NCI-H82 (cell line): ENCODE measurements around the gene KIF26B.
"Not testable (repeated sequence)": the region's sequence is repeated elsewhere in the genome, so short reads cannot be mapped to it uniquely, and the experiment has no call there.

Experiments
- DNase-seq: peaks from one replicate; lab custom pipeline; 2025; lab: John Stamatoyannopoulos, UW

The KIF26B gene

DNA sequence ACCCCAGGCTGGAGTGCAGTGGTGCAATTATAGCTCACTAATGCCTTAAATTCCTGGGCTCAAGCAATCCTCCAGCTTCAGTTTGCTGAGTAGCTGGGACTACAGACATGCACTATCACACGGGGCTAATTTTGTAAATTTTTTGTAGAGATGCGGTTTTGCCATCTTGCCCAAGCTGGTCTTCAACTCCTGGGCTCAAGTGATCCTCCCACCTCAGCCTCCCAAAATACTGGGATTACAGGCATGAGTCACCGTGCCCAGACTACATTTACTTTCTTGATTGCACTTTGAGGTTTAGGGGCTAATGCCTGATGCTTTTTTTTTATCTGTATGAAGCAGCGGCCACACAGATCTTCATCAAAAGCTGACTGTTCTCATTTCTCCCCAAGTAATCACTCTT, 124.6 kb downstream of the KIF26B start:
- no peak for DNase-seq

DNA sequence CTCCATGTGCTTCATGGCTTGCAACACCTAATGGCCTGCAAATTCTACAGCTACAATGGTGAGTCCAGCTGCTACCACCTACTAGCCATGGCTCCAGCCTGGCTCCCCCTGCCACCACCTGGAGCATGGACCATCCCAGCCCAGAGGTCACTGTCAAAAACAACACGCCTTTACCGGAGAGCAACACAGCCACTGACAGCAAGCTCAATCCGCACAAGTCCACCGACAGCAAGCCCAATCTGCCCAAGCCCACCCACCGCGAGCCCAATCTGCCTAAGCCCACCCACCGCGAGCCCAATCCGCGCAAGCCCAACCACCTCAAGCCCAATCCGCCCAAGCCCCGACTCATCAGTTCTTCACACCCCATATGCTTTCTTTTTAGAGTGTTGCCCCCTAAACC, 128.2 kb downstream of the KIF26B start:
- DNase-seq: no peak

DNA sequence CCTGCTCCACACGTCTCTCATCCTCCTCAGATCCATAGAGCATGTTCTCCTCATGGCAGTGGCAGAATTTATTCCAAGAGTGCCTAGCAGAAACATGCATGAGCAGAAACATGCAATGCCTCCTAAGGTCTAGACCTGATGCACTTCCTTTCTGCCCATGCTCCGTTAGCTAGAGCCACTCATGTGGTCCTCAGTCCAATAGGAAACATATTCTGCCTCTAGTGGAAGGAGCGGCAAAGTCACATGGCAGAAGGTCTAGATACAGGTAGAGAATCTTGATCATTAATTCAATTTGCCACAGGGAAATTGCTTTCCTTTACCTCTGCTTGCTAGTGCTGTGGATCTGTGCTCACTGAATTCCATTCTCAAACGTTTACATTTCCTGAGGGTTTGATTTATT, 130.4 kb downstream of the KIF26B start:
- peak; percentile 46 for DNase-seq

DNA sequence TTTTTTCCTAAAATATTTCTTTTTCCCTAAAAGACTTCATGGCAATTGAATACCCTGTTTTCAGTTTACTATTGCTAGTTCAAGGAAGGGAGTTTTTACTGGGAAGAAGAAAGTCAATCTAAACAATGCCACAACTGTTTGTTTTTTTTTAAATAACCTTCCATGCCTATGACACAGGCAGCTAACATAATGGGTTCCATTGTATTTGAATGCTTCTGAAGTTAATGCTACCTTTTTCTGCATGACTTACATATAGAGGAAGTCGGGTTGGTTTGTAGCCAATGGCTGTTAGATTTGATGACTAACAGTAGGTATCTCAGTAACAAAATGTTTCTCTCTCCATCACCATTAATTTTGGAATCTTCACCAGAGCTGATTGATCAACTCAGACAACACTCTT, 134.0 kb downstream of the KIF26B start:
- DNase-seq: no peak

DNA sequence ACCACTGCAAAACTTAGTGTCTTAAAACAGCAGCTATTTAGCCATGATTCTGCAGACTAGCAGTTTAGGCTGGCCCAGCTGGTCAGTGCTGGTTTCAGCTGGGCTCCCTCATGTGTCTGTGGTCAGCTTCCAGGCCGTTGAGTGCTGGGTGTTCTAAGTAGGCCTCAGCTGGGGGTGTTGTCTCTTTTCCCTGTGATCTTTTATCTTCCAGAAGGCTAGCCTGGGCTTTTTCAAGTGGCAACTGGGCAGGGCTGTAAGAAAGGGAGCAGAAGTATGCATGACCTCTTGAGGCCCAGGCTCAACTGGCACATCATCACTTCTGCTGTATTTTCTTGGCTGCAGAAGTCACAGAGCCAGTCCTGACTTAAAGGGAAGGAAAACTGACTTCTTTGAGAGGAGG, 136.1 kb downstream of the KIF26B start:
- DNase-seq: no peak

DNA sequence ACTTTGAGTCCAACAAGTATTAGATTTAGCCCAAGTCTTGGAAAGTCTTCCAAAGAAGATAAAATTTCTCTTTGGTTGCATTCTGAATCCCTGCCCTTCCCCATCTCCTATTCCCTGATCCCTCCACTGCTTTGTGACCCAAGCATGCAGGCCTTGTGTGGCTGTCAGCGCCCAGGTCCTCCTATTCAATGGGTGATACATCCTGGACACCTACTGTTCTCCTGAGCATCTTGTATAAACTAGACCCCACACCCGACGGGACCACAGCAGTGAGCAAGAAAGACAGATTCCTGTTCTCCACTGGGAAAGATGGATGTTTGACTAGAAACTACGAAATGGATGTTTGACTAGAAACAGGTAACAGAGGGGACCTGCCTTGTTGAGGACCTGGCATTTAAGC, 136.6 kb downstream of the KIF26B start:
- DNase-seq: no peak

DNA sequence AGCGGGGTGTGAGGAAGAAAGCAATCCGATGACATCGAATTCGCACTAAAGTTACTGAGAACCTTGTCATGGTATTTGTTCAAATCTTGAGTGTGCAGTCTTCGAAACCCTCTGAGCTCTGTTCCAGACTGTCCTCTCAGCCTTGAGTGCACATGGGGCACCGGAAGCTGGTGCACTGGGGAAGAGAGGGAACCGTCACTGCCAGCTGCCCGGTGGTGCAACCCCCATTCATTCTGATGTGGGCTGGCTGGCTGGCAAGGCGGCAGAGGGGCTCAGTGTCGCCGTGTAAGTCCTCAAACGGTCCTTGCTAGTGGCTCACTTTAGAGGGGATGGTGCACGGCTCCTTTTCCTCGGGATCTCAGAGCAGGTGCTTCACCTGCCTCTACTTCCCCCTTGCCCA, 137.4 kb downstream of the KIF26B start:
- no peak for DNase-seq

DNA sequence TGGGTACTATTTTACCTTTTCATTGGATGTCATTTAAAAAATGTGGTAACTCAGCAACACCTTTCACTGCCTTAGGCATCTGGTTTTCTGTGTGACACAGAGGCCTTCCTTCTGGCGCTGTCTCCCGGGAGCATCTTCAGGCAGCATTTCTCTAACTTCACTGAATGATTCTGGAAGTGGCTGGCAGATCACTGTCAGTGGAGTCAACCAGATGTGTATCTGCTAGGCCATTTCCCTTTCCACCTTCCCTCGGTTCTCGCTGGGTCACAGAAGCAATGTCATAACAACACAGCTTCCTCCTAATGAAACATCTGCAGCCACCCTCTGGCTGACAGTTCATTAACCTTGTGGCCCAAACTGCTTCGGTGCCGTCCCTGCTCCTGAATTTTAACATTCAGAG, 137.8 kb downstream of the KIF26B start:
- DNase-seq: no peak

DNA sequence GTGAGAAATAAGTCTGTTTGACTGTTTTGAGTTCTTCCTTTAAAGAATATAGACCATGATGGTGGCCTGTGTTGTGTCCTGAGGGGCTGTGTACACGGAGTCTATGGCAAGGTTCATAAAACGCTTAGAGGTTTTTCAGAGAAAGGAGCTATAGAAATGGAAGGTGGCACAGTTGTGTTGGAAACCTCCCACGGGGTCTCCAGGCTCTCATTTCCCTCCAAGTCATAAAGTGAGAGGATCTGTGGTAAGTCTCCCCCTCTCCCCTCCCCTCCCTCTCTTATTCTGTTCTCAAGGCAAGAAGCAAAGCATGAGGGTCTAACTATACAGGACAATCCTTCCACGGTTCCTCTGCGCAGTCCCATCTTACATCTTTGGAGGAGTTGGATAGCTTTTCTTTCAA, 139.2 kb downstream of the KIF26B start:
- no peak for DNase-seq

DNA sequence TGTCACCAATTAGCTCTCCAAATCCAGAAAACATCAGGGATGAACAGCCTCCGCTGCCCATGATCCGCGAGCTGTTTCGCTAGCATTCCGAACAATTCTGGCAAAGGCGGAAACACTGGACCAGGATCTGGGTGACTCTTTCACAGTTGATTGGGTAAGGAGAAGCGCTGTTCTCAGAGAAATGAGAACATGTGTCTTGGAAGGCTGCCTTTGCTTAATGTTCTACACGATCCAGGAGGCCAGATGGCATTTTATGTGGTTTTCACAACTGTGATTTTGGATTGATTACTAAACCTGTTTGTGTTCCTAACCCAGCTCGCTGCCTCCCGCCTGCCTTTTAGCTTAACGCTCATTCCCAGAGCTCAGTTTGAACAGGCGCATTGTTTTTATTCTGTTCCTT, 144.0 kb downstream of the KIF26B start:
- DNase-seq: peak; percentile 47

DNA sequence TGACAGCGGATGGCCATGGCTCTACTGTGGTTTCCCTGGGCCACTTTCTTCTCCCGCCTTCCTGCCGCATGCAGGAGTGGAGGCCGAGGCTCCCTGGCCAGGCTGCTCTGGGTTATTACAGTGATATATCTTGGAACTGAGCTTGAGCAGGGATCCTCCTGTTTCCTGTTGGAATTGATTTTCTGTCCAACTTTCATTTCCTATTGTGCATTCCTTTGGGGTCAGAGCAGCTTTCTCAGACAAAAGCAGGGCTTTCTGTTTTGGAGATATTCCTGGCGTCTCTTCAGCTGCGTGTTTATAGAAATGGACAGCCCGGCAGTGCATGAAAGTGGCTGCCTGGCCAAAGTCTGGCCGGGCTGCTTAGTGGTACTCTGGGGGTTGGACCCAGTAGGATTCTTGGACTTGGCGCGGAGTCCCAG, 146.4 kb downstream of the KIF26B start:
- DNase-seq: no peak

DNA sequence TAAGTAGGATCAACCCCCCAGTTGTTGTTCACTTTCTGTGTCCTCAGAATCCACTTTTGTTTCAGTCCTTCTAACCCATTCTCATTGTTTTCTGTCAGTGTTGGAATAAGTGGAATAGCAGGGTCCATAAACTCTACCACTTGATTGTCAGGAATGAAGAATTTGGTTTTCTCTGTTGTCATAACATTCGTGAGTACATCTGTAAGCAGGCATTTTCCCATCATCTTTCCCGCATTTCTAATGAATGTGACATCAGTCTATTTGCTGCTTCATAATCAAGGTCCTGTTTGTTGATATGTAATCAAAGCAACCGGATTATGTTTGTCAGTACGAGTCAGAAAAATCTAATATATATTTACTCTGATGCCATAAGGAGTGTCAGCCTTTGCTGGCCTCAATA, 147.1 kb downstream of the KIF26B start:
- DNase-seq: no peak

DNA sequence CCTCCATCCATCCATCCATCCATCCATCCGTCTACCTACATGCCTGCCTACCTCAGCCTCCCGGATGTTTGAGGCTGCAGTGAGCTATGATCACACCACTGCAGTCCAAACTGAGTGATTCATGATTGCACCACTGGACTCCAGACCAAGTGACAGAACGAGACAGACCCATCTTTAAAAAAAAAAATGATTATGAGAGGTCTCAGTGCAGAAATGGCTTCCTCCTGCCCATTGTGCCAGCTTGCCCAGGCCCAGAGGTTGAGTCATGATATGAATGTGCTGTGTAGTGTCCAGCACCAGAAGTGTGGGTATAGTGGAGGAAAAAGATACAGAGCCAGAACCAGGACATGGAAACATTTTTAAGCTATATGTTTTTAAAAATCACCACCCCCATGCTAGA, 149.9 kb downstream of the KIF26B start:
- DNase-seq: no peak

DNA sequence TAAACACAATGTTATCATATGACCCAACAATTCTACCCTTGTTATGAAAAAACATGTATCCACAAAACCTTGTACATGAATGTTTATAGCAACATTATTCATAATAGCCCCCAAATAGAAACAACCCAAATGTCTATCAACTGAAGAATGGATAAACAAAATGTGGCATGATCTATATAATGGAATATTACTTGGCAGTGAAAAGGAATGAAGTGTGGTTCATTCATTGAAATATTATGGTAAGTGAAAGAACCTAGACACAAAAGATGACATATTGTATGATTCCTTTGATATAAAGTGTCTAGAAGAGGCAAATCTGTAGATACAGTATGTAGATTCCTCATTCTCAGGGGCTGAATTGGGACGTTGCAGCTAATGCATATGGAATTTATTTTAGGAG, 151.2 kb downstream of the KIF26B start:
- DNase-seq: no peak

DNA sequence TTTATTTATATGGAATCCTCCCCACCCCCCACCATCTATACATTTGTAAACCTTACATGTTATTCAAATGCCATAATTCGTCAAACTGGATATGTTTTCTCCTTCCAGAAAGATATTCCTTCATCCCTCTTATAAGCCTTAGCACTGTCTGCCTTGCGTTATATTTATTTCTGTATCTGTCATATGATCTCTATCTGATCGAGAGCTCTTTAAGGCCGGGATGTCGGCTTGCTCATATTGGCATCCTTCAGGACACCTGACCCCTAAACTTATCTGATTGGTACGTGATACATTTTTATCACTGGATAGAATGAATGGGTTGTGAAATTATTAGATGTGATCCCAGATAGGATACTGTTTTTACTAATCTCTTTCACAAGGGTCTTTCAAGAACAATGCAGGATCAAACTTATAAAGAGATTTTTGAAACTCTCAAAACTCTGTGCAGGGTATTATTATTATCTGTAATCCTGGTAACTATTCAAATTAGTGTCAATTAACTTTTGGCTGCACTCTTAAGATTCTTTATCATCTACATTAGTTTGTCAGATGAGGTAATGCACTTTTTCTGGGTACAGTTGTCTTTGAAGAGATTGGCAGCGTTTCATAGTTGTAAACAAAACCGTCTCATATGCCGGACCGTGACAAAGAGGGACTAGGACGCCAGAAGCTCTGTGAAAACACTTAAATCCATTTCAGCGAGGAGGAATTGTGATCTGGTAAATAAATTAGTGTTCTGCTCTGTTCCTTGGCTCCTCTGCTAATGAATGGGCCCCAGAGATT, 152.0 kb downstream of the KIF26B start:
- no peak for DNase-seq

DNA sequence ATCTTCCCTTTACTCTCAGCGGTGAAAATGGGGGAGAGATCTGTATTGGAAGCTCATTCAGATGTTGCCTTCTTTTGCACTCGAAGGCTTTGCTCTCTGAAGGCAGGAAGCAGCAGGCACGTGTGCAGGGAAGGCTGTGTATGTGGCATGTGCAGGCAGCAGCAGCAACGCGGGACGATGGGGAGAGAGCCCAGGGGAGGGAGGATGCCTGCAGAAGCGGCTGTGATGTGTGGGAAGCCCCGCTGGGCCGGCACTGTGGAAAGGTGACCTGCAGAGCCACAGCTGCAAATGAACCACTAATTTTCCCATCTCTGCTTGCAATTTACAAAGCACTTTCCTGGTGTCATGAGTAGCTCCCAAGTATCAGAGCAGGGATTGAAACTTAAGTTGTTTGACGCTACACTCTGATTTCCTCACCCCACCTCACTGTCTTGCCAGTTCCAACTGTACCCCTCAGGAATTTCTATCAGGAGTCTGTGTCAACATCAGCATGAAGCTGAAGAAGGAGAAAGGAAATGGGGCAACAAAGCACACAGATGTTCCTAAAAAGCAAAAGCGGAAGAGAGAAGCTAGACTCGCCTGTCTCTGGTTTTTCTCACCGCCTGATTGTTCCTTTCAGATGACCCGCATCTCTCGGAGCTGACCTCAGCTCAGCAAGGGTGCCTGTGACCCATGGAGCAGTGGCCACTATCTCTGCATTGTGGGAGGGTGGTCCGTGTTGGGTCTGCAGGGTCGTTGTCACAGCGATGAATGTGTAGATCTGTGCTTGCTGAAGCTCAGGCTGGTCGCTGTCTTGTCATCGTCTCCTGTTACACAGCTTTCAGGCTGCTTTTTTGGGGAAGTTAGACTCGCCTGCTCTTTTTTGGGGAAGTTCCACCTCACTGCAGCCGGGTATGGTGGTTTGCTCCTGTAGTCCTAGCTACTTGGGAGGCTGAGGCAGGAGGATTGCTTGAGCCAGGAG, 156.1 kb downstream of the KIF26B start:
- DNase-seq: no peak

DNA sequence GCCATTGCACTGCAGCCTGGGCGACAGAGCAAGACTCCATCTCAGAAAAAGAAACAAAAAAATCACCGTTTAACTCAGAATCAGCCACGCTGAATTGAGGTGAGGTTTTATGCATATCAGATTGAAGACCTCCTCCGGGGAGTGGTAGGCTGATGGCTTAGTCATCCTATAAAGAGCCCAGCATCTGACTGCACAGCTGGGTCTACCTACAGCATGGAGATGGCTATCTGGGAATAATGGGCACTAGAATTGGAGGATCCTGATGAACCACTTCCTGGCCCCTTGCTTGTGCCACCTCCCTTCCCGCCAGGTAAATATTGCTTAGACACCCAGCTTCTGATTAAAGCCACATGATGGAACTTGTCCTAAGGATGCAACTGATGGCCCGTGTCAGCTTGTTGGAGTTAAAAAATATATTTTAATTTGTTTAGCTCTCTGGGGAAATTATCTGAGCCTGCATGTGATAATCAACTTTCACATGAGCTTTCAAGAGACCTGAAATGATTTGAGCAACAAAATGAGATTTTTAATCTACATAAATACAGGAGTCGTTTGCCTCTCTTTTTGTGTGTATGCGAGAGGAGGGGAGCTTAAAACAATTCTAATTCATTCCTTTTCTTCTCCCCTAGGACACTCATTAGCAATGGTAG, 157.2 kb downstream of the KIF26B start:
- no peak for DNase-seq

DNA sequence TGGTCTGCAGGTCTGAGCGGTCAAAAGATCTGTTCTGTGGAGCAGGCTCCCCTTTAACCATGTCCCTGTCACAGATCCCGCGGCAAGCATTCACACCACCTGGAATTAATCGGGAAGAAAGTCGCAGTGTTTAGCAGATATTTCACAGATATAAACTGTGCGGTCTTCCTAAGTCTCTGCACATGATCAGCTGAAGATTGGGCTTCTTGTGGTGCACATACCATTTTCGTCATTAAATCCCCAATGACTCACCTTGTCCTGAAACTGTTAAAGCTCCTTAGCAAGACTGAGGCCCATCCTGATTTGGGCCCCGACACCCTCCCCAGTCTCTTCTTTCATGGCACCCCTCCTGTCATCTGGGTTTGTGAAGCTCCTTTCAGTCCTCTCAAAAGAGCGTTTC, 158.8 kb downstream of the KIF26B start:
- no peak for DNase-seq

DNA sequence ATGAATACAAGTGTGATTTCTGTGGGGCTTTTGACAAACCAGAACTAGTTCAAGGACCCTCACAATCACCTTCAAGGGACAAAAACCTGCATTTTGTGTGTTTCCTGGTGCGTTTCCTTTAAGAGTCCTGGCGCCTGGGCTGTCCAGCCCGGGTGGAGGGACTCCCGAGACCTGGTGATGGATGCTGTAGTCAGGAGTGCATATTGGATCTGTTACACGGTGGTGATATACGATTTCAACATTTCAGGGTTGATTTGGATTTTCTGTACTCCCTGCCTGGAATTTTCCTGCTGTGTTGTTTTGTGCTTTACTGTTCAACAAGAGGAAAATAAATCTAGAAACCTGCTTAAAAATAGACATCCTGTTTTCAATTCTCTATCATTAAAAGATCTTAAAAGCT, 162.0 kb downstream of the KIF26B start:
- no peak for DNase-seq

DNA sequence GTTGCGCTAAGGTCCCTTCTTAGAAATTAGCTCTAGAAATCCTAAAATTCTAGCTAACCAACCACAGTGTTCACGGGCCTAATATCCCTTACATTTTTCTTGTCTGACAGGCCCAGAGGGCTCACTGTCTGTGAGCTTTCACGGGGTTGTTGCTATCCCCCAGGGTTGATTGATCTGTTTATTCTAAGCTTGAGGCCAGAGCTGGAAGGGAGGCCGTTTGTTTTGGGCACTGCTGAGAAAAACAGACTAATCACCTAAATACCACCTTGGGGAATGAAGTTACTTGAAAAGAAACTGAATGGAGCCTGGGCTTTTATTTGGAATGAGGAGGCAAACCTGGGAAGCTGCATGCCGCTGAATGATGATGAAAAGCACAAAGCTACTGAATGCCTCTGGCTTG, 162.4 kb downstream of the KIF26B start:
- DNase-seq: no peak

DNA sequence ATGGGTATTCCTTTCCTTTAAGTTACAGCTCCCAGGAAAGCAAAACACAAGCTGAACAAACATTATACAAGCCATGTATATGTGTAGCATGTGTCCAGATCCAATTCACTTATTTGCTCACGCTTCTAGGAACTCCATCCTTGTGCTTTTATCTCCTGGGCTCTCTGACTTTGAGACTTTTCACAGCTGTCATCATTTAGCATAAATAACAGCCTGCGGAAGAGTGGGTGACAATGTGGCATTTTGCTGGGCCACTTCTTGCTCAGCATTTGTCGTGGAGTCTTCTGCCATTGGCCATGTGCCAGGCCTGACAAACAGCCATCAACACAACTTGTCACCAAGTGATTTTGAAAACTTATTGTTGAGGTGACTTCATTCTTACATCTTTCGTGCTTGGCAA, 164.3 kb downstream of the KIF26B start:
- no peak for DNase-seq

DNA sequence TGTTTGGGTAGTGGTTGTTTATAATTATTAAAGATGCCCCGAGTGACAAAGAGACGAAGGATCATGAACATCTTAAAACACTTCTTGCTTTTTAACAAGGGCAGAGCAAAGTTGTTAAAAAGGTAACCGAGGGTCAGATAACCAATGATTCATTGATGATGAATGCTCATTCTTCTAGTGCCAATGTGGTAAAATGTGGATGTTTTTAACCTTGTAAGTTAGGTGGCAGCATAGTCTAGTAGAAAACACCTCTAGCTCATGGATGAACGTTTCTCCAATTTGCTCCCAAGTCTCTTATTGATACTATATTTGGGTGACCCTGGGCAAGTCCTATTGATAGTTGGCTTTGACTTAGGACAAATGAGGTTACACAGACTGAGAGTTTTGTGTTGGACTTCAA, 167.9 kb downstream of the KIF26B start:
- DNase-seq: no peak

DNA sequence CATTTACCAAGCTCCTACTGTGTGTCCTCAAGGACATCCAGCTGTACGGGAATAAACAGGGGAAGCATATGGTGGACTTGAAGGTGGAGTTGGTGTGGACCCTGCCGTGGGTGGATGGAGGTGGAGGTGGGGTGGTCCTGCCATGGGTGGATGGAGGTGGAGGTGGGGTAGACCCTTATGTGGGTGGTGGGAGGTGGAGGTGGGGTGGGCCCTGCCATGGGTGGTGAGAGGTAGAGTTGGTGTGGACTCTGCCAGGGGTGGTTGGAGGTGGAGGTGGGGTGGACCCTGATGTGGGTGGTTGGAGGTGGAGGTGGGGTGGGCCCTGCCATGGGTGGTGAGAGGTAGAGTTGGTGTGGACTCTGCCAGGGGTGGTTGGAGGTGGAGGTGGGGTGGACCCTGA, 169.0 kb downstream of the KIF26B start:
- not testable (repeated sequence) for DNase-seq
